ENCODE measurements around the gene TRIM8. TPM values are rescaled to one million over a fixed set of nuclear protein-coding genes. Genes with fewer than 3 reads are reported as not detected.
"Not testable (repeated sequence)": the region's sequence is repeated elsewhere in the genome, so short reads cannot be mapped to it uniquely, and the experiment has no call there.

TRIM8 gene
- total RNA-seq, 1 donor from 2014 or later: 65.7 TPM

GRCh38 chr10:102670871-102671434, 26.7 kb downstream of the TRIM8 start:
- no peak for DNase-seq

DNA sequence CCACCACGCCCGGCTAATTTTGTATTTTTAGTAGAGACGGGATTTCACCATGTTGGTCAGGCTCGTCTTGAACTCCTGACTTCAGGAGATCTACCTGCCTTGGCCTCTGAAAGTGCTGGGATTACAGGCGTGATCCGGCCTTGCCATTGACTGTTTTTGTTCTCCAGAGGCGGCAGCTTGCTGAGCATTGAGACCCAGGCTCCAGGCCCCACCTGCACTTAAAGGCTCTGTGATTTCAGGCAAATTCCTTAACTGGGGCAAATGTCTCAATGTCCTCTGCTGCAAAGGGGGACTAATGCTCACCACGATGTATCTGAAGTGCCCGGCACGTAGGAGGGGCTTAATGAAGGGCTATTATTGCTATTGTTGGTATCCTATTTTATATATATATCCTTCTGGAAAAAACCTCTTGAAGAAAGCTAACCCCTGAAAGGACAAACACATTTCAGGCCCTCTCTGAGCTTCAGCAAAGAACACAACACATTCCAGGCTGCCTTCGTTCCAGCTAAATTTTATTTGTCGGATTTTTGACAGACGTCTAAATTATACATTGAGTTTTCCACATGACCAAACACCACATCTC, 29.0 kb downstream of the TRIM8 start:
- DNase-seq: no peak

DNA sequence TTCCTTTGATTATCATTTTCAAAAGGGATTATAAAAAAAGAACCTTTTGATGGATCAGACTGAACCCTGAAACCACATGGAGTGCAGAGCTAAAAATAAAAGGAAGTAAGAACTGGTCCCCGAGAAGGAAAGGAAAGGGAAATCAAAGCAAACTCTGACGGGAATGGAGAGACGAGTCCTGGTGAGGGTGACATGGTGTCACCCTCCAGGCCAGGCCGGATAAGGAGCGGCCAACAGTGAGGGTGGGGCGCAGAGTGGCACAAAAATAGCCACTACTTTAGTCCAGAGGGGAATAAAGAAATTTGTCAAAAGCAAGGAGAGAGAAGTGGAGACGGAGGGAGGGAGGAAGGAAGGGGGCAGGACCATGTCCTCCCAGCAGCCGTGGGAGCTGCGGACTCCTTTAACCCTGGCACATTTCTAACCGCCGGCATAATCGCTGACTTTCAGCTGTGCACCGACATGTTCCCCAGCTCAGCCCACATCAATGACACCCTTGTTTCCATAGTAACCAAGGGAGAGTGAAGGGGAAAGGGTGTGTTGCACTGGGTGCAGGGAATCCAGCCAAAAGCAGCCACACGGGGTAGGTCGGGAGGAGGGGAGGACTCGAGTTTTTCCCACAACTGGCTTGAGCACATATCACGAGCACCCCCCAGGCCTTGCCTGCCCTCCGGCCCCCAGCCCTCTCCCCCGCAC, 29.7 kb downstream of the TRIM8 start:
- peak; percentile 47 for DNase-seq

- DNase-seq: no peak
These were observed 30.3 kb downstream of the TRIM8 start for GRCh38 chr10:102674566-102674965.

DNA sequence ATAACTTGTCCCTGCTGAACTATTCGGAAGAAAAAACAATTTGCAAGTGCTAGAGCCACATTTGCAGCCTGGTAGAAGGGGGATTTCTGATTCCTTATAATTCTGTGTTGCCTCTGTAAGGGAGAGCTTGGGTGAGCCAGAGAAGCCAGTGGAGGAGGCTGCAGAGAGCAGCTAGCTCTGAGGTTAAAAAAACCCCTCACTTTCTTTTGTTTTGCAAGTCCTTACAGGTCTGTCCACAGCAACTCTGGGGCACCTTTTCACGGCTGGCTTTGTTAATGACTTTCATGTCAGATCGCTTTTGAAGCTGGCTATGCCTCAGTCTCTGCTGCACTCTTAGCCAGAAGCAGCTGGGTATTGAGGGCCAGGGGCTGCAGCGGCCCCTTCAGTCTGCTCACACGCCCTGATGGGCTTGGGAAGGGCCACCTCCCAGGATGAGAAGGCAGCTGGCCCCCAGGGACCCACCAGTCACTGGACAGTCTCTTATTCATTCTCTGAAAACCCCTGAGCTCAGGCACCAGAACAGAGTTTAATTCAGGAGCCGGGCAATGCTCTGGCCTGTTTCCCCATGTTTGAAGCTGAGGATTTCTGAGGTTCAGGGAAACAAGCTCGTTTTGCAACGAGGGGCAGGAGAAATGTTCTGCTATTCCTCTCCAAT, 30.9 kb downstream of the TRIM8 start:
- no peak for DNase-seq

DNA sequence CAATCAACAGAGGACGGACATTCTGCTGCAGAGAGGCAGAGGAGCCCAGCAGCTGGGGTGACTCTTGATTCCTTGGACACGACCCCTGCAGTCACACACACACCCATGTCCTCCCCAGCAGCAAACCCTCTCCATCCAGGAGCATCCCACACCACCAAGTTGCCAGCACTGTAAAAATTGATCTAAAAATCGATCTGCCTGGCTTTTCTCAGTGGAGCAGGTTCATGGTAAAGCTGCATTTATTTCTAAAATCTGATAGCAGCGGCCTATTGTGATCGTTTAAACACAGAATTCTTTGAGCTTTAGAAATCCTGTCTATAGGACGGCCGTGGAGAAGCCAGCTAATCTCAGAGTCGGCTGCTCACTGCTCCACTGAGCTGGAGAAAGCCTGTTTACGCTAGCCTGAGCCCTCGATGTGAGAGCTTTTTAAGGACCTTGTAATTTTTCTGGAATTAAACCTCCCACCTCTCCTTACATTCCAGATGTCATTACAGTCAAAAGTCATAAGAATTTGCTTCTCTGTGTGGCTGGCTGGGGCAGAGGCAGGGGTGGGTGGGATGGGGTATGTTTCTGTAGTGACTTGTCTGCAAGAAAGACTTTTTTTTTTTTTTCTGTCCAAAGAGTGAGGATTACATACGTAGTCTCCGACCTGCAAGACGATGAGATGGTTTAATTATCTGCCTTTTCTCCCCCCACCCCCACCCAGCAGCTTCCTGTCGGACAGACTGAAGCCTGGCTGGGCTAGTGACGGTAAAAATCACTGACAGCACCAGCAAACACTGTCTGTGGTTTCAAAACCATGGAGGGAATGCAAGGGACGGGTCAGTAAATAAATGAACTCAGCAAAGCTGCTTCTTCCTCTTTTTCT, 31.6 kb downstream of the TRIM8 start:
- no peak for DNase-seq

DNA sequence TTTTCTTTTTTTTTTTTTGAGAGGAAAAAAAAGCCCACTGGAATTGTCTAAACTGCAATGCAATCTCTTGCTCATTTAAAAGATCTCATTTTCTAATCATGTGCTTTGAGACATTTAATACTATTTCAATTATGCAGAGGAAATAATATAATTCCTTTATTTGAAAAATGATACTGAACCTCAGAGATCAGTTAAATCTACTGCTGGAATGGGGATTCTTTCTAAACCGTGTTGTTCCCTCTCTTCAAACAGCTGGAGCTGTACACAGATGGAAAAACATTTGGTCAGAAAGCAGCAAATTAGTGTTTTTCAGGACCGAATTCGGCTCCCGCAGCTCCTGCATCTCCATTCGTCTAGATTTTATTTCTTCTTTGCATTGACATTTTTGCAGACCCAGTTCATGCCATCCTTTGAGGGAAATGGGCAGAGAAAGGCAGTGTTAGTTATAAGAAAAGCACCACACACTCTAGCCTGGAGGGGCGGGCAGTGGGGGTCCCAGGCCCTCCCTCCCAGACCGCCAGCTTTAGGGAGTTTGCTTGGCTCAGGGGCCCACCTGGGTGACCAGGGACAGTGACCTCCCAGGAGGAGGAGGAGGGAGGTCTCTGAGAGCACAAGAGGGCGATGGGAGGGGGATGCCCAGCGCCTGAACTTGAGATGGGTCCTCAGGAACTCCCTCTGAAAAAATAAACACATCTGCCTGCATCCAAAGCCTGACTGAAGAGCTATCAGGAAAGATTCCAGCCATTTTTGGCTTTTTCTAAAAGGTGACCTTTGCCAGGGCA, 32.4 kb downstream of the TRIM8 start:
- no peak for DNase-seq

- no peak for DNase-seq
These were observed 33.2 kb downstream of the TRIM8 start for GRCh38 chr10:102677331-102678067.

GRCh38 chr10:102678068-102678400, 33.8 kb downstream of the TRIM8 start:
- DNase-seq: no peak

DNA sequence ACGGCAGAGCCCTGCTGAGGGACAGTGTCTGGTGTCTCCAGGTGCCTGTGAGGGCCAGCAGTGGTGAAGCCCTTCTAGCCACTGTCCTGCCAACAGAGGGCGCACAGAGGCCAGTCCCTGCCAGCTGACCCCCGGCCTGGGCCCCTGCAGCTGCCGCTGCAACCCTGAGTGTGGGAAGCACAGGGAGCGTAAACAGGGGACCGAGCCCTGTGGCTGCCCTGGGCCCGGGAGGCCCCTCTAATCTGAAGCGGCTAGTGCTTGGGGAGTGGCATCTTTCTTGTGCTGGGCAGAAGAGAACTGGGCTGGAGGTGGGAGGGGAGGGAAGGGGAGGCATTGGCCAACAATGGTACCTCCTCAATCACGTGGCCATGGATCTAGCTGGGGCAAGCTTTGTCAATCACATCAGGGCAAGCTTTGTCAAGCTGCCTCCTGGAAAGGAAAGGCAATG, 34.6 kb downstream of the TRIM8 start:
- DNase-seq: peak; percentile 79

GRCh38 chr10:102679596-102679995, 35.3 kb downstream of the TRIM8 start:
- no peak for DNase-seq

DNA sequence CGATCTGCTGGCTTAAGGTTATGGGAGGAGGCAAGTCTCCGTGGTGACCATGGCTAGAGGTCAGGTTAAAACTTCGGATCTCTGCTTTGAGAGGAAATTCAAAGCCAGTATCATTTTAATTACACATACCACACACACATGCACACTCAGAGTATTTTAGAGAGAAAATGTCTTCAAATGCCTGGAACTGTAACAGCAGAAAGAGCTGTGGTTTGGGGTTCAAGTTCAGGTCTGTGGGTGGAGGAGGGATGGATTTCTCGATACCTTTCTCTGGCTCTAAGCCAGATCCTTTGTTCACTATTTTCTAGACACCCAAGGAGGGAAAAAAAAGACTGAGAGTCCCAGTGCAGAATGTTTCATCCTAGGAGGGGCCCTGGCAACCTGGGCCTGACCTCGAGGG, 37.4 kb downstream of the TRIM8 start:
- DNase-seq: no peak

DNA sequence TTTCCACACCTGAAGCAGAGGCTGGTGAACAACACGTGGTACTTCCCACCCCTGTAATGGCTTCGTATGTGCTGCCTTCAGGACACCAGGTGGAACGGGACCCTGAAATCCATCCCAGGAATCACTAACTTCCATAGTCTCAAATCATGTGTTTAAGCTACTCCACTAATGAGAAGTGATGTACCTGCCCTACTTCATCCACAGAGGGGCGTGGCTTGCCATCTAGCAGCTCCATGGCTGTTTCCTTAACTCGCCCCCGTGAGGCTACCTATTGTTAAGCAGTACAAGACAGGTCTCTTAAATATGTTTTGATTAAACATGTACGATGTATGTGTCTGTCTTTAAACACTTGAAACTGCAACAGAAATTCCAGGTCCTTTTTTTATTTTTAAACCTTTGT, 38.1 kb downstream of the TRIM8 start:
- no peak for DNase-seq

GRCh38 chr10:102682981-102683380, 38.7 kb downstream of the TRIM8 start:
- no peak for DNase-seq

DNA sequence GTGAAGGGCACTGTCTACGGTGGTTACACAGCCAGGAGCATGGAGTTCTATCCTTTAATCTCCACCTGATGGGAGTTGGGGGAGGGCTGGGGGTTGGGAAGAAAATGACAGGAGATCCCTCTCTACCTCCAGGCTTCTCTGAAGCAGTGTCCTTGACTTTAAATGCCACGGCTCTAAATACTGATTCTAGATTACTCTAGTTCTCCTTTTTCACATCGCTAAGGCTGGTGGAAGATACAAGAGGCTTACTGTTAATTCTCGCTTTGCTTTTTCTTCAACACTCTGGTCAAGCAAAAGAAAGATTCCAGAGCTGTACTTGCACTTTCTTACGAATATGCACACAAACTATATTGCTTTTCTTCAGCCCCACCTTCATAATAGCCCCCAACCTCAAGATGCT, 39.5 kb downstream of the TRIM8 start:
- no peak for DNase-seq

DNA sequence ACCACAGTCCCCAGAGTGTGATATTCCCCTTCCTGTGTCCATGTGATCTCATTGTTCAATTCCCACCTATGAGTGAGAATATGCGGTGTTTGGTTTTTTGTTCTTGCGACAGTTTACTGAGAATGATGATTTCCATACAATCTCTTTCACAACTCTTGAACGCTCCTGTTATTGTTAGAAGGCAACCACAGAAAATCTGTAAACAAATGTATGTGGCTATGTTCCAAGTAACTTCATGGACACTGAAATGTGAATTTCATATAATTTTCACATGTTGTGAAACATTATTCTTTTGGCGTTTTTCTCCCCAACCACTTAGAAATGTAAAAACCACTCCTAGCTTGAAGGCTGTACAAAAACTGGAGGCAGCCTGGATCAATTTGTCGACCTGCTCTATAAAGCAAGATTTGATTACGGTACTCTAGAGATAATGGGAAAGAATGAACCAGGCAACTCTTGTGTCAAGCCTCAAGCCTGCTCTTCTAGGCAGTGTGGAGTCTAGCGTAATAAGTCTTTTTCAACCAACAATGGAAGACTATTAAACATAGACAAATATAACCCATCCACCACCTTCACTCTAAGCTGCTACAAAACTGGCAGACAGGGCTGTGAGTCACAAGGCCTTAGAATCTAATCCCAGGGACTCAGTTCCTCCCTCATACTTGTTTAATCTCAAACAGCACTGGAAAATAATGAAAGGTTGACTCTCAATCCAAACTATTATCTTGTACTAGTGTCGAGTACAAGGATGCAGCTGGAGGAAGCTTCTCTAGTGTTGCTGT, 47.2 kb downstream of the TRIM8 start:
- no peak for DNase-seq

DNA sequence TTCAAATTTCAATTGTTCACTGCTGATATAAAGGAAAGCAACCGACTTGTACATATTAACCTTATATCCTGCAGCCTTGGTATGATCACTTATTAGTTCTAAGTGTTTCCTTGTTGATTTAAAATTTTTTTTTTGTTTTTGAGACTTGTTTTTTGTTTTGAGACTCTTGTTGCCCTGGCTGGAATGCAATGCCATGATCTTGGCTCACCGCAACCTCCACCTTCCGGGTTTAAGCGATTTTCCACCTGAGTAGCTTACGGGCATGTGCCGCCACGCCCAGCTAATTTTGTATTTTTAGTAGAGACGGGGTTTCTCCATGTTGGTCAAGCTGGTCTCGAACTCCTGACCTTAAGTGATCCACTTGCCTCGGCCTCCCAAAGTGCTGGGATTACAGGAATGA, 51.1 kb downstream of the TRIM8 start:
- DNase-seq: not testable (repeated sequence)

DNA sequence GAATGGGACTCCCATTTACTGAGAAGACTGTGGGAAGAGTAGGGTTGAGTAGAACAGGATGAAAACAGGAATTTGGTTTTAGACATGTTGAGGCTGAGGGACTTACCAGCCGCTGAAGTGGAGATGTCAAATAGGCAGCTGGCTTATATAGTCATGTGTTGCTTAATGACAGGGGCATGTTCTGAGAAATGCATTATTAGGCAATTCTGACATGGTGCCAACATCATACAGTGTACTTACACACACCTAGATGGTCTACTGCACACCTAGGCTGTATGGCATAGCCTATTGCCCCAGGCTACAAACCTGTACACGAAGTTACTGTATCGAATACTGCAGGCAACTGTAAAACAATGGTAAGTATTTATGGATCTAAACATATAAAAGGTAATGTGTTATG, 52.5 kb downstream of the TRIM8 start:
- DNase-seq: no peak

DNA sequence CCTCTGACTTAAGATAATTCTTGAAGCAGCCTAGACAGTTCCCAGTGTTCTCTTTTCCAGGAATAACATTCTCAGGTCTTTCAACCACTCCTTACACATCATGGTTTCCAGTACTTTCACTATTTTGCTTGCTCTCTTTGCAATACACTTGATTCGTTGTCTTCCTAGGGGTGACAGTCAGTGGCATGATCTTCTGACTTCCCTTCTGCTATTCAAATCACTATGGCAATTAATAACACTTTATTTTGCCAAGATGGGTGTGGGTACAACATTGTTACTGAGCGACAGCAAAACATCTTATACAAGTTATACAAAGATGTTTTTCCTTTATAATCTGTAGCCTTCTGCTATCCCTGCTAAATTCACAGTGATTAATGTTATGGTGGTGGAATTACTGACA, 54.6 kb downstream of the TRIM8 start:
- no peak for DNase-seq

GRCh38 chr10:102701272-102701671, 57.0 kb downstream of the TRIM8 start:
- DNase-seq: no peak

- no peak for DNase-seq
These were observed 57.5 kb downstream of the TRIM8 start for GRCh38 chr10:102701796-102702195.

All from dermis blood vessel endothelial cell (primary cell).